ENCODE results near the gene KRT36.

KRT36 gene

GRCh38 chr17:41444640-41445039 lies 45.1 kb downstream of the KRT36 start:
- TF ChIP-seq ZFX (IDR thresholded peaks at IDR 0.05) (no peak), CTCF (conservative IDR thresholded peaks at IDR 0.05) (no peak)
- H3K27ac ChIP-seq = no peak overlapping the region

DNA sequence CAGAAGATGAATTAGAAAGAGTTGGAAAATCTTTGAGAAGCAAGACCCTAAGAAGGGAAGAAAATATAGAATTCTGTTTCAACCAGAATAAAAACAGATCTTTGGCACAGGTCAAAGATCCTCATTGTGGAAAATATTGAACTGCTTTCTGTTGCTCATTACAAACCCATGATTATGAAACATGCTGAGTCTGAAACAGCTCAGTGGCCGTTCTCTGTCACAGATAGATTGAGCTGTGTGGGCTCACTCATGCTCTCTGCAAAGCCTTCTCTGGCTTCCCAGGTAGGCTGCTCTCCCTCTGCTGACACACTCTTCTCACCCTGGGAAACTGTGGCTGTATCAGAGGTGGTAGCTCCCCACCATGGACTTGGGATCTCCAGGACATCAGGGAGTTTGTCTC lies 45.5 kb downstream of the KRT36 start:
- TF ChIP-seq ZFX (IDR thresholded peaks at IDR 0.05) (no peak), CTCF (conservative IDR thresholded peaks at IDR 0.05) (no peak)

GRCh38 chr17:41442739-41443138 lies 47.0 kb downstream of the KRT36 start:
- no peak overlapping the region for H3K27ac ChIP-seq
- TF ChIP-seq ZFX (IDR thresholded peaks at IDR 0.05) (no peak), CTCF (conservative IDR thresholded peaks at IDR 0.05) (no peak)

More for the DNA sequence above, 45.5 kb downstream of the KRT36 start:
- no peak overlapping the region for H3K27ac ChIP-seq

- H3K27ac ChIP-seq = no peak within 1 kb of the TSS
- TF ChIP-seq CTCF (conservative IDR thresholded peaks at IDR 0.05) (no peak), ZFX (IDR thresholded peaks at IDR 0.05) (no peak)
Observed at GRCh38 chr17:41440531-41441033, 49.1 kb downstream of the KRT36 start, which contains the start of gene KRT38. TSS of gene KRT38 (minus strand) at chr17:41440983. CDS start at chr17:41440921, 62 bp downstream.

GRCh38 chr17:41439375-41439774 lies 50.3 kb downstream of the KRT36 start:
- TF ChIP-seq CTCF (conservative IDR thresholded peaks at IDR 0.05) (no peak), ZFX (IDR thresholded peaks at IDR 0.05) (no peak)

GRCh38 chr17:41437769-41438168 lies 51.9 kb downstream of the KRT36 start:
- no peak overlapping the region for H3K27ac ChIP-seq
- TF ChIP-seq CTCF (conservative IDR thresholded peaks at IDR 0.05) (no peak), ZFX (IDR thresholded peaks at IDR 0.05) (no peak)

More at GRCh38 chr17:41439375-41439774, 50.3 kb downstream of the KRT36 start:
- H3K27ac ChIP-seq = no peak overlapping the region

GRCh38 chr17:41437254-41437653 lies 52.5 kb downstream of the KRT36 start:
- TF ChIP-seq CTCF (conservative IDR thresholded peaks at IDR 0.05) (no peak), ZFX (IDR thresholded peaks at IDR 0.05) (no peak)
- no peak overlapping the region for H3K27ac ChIP-seq
